NCI-H1105 treated with DMSO at 0.1 percent for 48 hours (cell line): ENCODE data around the gene CMIP.

Experiments used
- DNase-seq: peaks from one replicate; lab custom pipeline; 2025; lab: John Stamatoyannopoulos, UW

CMIP gene

DNA sequence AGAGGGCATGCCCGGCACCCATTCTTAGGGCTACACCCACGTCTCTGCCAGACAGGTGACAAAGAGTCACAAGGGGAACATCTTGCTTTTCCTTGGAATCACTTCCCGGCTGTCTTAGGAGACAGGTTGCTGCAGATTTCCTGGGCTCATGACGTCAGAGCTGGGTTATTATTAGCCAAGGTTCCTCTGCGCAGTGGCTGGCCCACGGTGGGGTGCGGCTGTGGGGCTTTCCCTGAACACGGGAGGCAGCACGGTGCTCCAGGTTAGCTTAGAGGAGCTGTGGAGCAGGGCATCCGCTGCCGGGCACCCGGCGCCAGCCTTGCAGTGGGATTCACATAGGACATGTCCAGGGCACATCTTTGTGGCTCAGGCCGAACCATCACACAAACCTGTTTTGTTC, 216.5 kb downstream of the CMIP start:
- no peak for DNase-seq

DNA sequence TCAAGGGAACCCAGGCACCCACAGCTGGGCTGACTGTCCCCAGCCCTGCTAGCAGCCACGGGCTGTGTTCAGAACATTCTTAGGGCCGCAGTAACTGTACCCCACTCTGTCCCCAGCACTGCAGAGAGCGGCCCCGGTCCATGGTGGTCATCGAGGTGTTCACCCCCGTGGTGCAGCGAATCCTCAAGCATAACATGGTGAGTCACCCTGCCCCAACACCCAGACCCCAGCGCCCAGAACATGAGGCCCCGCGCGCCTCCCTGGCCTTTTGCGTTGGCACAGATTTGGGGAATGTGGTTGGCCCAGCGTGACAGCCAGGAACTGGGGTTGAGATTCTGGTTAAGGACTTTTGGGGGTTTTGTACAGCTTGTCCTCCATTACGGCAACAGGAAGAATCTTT, 219.5 kb downstream of the CMIP start:
- DNase-seq = no peak

DNA sequence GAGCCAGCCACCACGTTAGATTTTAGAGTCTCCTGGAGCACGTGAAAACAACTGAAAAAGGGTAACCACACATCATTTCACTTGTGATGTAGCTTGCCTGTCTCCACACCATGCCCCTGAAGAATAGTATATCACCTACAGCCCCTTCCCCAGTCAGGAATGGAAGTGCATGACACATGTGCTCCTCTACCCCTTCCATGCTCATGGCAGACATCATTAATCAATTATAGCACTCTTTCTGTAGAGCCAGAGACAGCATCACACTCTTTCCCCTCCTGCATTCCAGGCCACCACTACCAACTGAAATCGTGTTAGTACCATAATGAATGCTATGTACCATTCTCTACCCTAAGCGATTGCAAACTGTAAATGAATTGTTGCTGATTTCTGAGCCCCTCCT, 221.0 kb downstream of the CMIP start:
- DNase-seq = no peak

DNA sequence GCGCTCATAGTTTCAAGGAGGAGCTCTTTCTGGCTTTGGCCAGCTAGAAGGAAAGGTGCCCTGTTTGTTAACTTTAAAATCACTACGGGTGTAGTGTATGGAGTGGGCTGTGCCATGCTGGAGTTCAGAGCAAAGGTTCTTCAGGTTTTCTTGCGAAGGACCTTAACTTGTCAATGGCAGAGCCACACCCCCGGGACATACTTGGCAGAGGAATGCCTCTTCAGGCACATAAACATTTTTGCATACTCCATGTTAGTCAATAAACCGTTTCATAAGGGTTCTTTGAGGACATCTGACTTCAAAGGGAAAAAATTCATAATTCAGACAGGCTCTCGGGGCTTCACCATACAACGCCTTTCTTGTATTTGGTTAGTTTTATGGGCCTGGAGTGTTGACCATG, 221.5 kb downstream of the CMIP start:
- no peak for DNase-seq

DNA sequence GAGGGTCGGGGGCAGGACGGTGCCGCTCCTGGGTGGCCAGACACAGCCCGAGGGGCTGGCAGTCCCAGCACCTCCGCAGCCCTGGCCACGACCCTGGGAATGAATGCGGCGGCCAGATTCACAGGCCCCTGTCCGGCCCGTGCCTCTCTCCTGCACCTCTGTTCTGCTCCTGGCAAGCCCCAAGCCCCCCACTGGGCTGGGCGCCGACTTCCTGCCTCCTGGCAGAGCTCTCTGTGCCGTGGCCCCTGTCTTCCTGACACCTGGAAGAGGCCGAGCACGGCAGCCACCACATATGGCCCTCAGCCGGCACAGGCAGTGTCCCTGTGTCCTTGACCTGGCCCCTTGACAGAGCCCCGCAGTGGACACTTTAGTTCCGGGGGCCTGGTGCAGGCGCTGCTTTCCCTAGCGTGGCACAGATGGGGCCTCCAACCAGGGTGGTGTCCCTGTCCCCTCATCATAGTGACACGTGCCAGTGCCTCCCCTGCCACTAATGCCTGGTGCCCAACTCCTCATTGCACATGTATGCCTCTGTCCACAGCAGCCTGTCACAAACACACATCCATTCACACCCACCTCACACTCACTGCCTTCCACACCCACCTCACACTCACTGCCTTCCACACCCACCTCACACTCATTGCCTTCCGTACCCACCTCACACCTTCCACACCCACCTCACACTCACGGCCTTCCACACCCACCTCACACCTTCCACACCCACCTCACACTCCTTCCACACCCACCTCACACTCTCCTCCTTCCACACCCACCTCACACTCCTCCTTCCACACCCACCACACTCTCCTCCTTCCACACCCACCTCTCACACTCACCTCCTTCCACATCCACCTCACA, 223.9 kb downstream of the CMIP start:
- DNase-seq = no peak

DNA sequence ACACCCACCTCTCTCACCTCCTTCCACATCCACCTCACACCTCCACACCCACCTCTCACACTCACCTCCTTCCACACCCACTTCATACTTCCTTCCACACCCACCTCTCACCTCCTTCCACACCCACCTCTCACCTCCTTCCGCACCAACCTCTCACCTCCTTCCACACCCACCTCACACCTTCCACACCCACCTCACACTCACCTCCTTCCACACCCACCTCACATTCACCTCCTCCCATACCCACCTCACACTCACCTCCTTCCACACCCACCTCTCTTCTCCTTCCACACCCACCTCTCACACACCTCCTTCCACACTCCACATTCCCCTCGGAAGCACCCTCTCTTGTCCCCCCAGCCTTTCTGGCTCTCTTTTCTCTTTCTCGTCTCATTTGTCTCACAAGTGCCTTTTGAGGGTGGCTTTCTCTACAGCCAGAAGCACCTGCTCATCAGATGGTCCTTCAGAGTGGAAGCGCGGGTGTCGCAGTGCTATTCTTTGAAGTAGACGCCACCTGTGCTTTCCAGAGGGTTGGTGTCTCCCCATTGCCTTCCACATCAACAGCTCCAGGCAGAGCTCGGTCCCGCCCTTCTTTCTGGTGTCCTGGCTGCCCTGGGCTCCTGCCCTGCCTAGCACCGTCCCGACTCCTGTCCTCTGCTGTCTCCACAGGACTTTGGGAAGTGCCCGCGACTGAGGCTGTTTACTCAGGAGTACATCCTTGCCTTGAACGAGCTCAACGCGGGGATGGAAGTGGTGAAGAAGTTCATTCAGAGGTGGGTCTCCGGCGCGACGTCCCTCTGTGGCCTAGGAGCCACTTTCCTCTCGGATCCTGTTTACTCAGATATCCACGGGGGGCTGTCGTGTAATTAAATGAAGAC, 225.1 kb downstream of the CMIP start:
- no peak for DNase-seq

DNA sequence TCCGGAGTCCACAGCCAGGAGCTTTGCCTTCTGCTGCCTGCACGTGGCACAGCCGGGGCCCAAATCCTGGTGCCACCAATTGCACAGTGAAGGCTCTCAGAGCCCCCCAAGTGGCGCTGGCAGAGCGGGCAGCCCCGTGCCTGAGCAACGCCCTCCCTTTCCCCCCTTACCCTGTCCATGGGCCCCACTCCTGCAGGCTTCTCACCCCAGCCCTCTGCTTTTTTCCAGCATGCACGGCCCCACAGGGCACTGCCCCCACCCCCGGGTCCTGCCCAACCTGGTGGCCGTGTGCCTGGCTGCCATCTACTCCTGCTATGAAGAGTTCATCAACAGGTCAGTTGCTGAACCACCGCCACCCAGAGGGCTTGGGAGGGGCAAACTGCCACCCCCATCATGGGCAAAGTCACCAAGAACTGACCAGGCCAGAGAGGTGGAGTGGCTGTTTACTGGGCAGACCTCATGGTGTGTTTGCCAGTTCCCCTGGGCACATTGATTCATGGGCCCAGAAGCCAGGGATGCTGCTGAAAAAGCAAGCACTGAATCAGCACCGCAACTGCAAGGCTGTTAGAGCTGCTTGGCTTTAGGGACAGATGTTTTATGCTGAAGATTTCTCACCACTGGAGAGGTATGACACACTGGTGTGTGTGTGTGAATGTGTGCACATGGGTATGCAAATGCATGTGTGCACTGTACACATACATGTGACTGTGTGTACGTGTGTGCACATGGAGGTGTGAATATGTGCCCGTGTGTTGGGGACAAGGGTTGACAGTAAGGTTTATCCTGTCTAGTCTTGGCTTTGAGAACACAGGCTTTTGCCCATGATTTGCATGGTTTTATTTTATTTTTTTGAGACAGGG, 227.4 kb downstream of the CMIP start:
- DNase-seq = no peak

DNA sequence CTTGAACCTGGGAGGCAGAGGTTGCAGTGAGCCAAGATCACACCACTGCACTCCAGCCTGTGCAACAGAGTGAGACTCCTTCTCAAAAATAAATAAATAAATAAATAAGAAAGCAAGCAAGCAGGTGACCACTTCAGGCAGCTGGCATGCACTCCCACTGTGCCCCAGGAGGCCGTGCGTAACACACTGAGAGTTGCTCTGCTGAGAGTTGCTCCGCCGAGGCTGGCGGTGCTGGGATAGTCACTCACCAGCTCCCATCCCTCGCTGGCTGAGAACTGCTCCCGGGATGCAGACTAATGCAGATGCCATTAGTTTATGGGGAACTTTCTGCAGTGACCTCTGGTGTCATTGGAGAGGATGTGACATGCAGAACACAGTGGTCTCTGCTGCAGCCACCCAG, 228.8 kb downstream of the CMIP start:
- no peak for DNase-seq

DNA sequence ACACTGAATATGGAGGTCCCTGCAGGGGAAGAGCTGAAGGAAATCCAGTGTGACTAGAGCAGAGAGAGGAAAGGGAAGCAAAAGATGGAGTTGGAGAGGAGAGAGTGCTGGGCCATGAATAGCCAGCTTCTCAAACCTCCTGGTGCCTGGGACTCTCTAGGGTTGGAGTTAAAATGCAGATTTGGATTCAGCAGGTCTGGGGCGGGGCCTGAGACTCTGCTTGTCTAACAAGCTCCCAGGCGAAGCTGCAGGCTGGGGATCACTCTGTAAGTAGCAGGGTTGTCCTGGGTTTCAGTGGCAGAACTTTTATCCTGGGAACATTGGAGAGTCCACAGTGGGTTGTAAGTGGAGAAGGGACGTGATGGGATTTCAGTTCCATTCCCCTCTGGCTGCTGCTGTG, 231.1 kb downstream of the CMIP start:
- no peak for DNase-seq

DNA sequence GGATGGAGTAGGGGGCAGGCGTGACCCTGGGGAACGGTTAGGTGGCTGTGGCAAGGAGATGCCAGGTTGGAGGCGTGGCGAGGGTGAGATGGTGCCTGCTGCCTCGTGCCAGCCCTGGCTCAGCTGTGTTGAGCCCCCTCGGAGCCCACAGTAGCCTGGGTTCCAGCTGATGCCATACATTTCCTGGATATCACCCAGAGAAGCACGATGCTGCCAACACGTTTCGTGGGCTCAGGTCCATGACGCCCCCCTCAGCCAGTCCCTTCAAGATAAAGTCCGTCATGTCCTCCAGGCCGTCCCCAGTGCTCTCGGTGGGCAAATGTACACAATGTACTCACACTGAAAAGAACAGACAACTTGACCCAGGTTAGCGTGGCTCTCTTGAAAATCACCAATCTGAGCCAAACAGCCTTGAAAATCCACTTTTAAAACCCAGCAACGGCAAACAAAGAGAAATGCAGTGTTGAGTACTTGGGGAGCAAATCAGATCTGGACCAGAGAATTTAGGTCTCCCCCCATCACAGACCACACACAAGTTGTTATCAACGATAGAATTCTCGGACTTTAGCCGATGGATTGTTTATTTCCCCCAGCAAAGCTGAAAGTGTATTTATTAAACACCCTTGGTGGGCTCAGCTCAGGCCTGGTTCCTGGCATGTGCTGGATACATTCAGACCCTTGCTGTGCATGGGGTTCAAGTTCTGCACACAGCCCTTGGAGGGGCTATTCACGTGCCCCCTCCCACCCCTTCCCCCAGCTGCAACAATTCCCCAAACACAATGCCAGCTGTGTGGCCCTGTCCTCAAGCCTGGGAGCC, 231.7 kb downstream of the CMIP start:
- no peak for DNase-seq

DNA sequence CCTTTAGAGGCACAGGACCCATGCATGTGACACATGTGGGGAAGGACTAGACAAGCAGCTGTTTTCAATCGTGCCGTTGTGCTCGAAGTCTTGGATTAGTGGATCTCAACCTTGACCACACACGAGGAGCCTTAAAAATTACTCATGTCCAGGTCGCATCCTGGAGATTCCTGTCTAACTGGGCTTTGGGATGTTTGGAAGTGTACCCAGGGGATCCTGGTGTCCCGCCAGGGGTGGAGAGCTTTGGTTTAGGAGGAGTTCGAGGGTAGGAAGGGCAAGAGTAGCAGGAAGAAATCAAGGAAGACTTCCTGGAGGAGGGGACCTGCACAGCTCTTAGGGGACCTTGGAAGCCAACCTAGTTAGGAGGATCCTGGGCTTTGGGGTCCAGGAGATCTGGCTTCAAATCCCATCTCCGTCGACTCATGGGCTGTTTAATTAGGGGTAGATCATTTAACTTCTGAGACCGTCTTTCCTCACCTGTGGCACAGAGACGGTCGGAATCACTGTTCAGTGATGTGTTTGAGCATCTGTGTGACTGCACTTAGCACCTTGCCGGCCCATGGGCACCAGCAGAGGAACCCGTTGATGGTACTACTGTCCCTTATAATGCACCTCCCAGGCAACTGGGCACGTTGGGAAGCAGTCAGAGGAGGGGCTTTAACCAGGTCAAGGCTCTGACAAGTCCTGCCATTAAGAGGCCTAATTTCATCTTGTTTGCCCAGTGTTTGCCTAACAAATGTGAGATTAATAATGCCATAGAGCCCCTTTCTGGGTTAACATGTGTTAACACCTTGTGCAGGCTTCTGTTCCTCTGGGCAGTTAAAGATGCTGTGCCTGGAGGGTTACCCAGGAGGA, 232.5 kb downstream of the CMIP start:
- DNase-seq = no peak

DNA sequence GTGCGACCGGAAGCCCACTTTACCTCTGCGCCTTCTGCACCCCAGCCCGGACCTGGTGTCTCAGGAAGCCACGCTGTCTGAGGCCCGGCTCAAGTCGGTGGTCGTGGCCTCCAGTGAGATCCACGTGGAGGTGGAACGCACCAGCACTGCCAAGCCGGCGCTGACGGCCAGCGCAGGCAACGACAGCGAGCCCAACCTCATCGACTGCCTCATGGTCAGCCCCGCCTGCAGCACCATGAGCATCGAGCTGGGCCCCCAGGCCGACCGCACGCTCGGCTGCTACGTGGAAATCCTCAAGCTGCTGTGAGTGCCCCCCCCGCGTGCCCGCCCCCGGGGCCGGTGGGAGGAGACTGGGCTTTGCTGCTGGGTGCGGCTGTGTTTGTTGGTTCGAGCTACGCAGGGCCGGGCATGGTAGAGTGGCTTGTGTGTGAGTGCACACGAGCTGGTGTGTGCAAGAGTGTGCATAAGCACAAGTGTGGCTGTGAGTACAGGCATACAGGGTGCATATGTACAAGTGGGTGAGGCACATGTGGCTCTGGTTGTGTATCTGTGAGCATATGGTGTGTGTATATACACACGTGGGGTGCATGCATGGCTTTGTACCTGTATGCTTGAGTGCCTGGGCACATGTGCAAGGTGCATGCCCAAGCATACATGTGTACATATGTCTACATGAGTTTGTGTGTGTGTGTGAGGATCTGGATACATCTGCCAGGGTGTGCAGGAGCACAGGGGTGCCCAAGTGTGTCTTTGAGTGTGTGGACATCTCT, 233.9 kb downstream of the CMIP start:
- DNase-seq = no peak

DNA sequence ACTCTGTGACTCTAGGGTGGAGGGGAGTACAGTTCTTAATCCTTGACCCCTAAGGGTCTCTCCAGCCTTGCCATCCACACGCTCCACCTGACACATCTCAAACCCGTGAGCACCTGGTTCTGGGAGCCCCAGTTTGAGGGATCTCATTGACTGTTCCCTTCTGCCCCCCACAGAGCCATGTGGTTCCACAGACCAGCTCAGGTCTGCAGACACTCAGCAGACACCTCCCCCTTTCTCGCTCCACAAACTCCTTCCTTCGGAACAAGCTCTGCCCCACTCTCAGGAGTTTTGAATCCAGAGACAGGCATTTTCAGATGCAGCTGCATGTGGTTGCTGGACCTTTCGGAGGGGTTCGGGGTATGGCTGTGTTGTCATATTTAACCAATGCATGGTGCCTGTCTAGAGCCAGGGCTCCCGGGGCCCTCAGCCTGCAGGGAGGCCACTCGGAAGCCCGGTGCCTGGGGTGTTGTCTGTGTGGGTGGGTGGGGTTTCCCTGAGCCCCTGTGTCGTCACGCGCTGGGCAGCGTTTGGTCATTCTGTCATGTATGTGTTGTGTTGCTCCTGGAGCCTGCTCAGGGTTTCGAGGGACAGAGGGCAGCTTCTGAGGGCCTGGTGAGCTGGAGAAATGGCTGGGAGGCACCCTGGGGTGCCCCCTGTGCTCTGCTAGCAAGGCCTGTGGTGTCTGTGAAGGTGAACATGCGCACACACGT, 235.3 kb downstream of the CMIP start:
- DNase-seq = no peak

DNA sequence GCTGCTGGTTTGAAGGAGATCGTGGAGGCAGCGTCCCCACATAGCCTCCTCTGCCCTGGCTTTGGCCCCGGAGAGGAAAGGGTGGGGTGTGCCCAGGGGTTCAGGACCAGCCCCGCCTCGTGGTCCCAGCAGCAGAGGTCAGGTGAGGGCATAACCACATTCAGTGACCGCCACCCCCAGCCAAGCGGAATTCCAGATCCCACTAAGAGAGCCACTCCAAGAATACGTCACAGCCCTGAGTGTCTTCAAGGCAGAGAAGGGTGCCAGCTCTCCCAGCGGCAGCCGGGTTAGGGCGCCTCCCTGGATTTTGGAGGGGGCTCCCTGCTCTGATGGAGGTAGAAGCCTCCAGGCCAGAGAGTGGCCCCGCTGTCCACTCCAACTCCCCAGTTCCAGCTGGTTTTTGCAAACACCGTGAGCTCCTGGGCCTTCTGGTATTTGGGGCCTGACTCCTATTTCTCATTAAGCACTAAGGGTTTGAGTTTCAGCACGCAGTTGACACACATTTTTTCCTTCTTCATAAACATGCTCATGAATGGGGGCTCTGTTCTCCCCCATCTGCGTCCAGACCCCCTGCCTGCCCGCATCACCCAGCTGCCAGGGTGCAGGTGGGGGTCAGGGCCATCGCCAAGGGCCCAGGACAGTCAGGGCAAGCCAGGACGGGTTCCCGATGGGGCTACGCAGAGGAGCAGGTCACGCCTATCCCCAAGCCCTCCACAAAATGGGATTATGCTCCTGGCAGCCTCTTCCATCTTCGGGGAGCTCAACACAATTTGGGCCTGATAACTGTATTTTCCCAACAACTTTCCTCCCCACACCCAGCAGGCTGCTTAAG, 236.1 kb downstream of the CMIP start:
- no peak for DNase-seq

DNA sequence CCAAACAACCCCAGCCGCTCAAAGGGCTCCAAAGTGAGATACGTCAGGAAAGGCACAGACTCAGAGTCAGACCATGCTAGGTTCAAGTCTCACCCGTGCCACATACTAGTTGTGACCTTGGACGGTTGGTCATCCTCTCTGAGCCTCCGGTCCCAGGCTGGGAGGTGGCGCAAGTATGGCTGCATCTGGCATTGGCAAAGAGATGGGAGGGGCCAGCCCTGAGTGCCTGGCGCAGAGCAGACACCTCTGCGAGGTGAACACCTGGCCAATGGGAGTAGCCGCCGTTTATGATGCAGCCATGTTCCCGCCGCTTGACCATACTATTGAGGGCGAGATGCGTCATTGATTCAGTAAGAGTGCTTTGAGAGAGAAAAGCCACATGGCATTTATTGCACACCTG, 236.7 kb downstream of the CMIP start:
- no peak for DNase-seq

DNA sequence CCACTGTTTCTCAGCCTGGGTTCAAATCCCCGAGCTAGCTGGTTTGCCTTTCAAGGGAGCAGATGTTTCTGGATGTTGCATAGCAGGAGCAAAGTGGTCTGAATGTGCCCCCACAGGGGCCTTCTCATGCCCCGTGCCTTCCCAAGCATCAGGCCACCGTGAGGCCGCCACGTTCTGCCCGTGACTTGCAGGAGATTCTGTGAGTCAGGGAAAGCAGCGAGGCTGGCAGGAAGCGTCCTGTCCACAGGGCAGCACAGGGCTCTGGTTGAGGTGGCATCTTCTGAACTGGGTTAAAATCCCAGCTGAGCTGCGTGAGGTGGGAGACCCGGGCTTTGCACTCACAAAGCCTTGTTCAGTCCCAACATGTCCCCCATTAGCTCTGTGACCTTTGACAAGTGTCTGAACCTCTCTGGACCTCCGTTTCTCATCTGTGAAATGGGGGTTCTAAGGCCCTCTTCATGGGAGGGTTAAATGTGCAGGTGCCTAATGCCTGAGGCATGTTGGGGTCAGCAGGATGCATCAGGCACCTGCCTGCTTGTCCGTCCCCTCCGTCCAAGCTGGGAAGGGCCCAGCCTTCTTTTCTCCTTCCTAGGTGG, 239.7 kb downstream of the CMIP start:
- no peak for DNase-seq

DNA sequence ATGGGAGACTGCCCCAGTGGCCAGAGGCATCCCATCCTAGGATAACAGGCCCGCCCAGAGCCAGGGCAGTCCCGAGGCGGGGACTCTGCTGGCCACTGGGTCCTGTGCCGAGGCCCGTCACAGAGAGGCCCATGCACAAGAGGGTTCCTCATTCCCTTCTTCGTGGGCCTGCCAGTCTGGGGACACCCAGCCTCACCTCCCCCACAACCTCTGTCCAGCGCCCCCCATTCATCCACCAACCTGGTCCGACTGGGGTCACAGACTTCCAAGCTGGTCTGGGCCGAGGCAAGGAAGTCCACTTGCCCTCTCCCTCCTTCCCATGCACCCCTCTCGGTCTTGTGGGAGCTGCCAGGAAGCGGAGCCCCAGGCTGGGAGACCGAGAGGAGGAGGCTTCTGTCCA, 240.3 kb downstream of the CMIP start:
- no peak for DNase-seq
